Neural progenitor cell (in vitro differentiated cells): ENCODE results near the gene LRP1-AS.

Experiments used
- CTCF ChIP-seq: fragments of 200-600 bp; sonication (generic); IDR thresholded peaks from 2 replicates; pipeline ENCODE4 v1.5.1; 2017; ENCODE audit warnings: antibody characterized with exemption, mild to moderate bottlenecking
- EZH2phosphoT487 ChIP-seq: fragments of 200-600 bp; sonication (generic); IDR thresholded peaks from 2 replicates; pipeline ENCODE4 v1.6.1; 2017; ENCODE audit warnings: antibody characterized with exemption

GRCh38 chr12:57160741-57161140 is 13.3 kb upstream of the LRP1-AS start:
- TF ChIP-seq CTCF (no peak), EZH2phosphoT487 (no peak)
